H4 (cell line): ENCODE results near the gene NGEF. TPM values are rescaled to one million over a fixed set of nuclear protein-coding genes. Genes with fewer than 3 reads are reported as not detected.
"Not testable (repeated sequence)": the region's sequence is repeated elsewhere in the genome, so short reads cannot be mapped to it uniquely, and the experiment has no call there.

Source experiments
- DNase-seq: peaks from one replicate; pipeline ENCODE4 v3.0.0-alpha.2; 2015; ENCODE audit warnings: low spot score
- total RNA-seq: library from RNA; depleted of rRNA; stranded (reverse); fragments of >200 nt; shearing (Covaris generic); gene quantifications from 2 replicates; pipeline ENCODE4 v1.2.3, GENCODE V29; 2014

NGEF gene
- total RNA-seq, 1 experiment from 2014 or later, result 3.3 TPM

DNA sequence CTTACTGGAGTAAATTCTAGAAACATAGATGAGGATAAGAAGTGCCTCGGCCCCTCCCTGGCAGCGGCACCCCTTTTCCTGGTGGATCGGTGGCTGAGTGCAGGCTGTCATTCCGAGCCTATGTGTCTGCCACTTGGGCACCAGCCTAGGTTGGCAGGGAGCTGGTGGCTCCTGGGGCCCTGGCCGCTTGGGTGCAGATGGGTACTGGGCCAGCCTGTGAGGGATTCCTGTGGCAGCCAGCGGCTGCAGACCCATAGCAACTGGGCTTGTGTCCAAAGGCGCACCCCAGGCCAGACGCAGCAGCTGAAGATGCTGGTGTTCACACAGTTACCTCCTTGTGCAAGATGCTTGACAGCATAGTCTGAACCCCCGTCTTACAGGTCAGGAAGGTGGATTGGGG is 140.2 kb downstream of the NGEF start:
- no peak for DNase-seq

DNA sequence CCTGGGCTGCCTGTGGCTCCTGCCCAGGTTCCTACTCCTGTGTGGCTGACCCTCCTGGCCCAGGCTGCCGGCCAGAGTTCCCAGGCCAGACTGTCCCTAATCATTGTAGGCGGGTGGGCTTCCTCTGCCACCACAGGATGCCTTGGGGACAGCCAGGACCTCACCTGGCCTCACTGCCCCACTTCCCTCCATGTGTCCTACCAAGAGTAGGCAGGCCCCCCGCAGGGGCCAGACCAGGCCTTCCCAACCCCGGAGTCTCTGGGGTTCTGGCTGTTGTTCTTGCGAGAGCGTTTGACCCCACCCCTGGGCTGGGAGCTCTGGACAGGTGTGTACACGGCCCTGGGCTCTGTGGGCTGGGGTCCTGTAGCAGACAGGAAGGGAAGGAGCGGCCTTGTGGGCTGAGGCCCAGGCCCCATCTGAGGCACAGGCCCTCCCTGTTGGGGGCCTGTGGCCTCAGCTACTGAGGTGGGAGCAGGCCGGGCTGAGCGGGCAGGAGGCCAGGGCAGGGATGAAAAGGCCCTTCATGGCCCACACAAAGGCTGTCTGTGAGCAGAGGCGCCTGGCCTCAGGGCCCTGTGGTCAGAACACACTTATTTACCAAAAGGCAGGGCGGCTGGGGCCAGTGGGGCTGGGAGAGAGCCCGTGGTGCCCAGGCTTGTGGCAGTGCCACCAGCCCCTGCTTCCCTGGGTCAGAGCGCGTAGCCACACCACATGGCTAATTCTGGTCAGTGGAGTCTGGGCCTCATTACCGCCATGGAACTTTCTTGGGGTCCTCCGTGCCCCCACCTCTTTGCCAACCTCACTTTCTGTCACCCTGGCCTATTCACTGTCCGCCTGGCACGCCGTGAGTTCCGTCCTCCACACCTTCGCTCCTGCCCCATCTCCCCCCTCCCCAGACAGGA is 141.0 kb downstream of the NGEF start:
- no peak for DNase-seq

DNA sequence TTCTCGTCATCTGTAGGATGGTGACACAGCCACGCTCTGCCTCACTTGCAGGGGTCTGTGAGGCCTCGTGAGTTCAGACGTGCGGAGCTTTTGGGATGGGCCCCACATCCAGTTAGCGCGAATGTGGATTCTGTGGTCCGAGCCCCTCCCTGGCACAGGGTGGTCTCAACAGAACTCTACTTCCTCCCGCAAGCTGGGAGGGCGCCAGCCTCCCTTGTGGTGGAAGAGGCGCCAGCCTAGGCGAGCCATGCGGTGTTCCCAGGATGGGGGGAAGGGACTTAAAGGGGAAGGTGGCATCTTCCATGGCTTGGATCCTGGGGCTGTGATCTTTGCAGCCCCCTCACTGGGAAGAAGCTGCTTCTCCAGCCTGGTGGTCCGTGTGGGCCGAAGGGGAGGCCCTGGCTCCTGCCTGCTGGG is 141.6 kb downstream of the NGEF start:
- DNase-seq, result no peak

DNA sequence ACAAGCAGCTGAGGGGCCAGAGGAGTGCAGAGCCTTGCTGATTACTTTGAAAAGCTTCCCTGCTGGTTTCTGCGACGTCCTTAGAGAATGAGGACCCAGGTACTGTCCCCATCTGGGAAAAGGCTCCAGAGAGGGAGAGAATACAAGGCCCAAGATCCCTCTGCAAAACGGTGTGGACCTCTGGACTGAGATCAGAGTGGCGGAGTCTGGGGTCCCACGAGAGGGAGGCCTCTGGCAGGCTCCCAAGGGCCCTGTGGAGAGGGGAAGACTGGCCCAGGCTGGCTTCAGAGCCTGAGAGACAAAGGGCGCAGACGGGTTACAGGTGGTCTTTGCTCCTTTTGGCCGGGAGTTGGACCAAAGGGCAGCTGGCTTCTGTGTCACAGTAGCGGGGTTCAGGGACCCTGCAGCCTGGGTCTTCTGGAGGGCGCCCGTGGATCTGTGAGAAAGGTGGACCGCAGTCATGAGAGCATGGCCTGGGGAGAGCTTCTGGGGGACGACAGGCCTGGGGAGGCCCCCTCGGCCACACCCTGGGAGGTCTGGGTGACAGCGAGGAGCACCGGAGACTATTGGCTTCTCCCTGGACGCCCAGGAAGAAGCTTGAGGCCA is 142.2 kb downstream of the NGEF start:
- no peak for DNase-seq

DNA sequence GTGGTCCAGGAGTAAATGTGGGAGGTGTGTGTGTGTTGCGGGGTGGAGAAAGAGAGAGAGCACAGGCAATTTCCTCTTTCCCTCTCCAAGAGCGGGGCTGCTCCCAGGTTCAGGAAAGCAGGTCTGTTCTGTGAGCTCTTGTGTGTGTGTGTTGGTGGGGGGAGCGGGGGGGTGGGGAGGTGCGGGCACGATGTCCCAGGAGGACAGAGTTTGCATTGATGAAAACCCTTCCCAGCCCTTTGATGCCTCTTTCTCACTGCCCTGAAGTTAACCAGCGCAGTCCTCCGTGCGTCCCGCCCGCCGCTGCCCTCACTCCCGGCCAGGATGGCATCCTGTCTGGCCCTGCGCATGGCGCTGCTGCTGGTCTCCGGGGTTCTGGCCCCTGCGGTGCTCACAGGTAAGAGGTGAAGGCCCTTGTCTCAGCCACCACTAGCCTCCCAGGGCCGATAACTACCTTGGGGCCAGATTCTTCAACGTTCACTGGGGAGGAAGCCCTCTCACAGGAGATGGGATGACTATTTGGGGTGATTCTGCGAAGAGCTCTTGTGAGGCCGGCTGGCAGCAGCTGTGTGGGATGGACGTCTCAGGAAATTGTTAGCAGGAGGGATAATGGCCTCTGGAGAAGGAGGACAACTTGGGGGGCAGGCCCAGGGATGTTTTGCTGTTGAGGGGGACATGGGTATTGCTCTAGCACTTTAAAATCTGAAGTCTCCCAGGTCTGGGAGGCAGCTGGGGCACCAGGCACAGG is 142.9 kb downstream of the NGEF start, which contains the start of gene SNORC:
TSS of gene SNORC (plus strand) at position 247 of the 748 bp plus-strand sequence. CDS start at position 325, 78 bp downstream.
- no peak for DNase-seq

DNA sequence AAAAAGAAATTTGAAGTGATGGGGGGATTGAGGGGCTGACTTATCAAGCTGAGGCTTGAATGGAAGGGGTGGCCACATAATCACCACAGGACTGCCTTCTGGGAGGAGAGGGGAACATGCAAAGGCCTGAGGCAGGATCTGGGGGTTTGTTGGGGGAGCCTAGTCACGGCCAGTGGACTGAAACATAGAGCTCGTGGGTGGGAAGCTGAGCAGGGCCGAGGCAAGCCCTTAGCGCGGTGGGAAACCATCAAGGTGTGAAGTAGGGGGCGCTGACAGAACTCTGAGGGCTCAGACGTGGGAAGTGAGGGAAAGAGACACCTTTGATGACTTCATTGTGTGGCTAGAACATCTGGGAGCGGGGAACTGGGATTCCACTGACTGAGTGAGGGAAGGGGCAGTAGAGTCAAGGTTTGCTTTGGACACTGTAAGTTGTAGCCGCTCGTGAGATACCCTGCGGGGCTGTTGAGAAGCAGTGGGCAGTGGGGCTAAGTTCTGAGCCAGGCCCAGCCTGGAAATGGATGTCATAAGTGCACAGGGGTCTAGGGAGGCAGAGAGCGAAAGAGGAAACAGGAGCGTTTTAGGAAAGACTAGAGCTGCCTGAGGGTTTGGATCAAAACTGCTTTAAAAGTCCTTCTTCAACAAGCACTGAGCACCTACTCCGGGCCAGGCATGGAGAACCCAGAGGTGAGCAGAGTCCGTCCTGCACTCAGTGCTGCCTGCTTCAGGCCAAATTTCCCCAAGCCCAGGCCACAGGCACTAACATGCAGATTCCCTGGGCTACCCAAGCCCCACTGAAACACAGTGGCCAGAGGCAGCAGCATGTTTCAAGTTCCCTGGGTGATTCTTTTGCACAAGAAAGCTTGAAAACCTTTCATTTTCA is 143.7 kb downstream of the NGEF start:
- DNase-seq, result no peak

DNA sequence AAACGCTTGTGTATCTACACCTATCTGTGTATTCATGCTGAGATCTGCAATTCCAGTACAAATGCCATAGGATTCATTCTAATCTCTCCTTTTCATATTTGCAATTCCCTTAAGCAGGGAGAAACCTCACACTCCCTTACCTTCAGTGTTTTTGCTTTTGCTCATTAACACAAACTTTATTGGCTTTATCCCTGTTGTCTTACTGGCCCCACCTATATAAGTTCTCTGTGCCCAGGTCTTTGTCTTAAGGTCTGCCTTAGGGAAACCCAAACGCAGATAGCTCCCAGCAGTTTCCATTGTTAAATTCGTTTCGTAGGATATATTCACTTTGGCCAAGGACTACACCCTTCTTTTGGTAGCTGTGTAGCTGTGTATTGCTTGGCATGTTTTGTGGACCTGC is 147.0 kb downstream of the NGEF start:
- no peak for DNase-seq

DNA sequence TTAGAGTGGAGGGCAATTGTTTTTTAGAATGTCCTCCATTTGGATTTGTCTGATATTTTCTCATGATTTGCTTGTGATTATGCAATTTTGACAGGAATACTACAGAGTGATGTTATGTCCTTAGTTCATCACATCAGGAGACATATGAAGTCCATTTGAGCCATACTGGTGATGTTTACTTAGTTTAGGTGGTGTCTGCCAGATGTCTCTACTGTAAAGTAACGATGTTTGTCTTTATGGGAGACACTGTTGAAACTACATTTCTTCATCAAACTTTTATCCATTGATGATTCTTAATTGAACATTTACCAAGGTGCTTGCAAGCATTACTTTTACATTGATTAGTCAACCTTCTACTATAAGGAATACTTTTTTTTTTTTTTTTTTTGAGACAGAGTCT is 147.9 kb downstream of the NGEF start:
- no peak for DNase-seq

DNA sequence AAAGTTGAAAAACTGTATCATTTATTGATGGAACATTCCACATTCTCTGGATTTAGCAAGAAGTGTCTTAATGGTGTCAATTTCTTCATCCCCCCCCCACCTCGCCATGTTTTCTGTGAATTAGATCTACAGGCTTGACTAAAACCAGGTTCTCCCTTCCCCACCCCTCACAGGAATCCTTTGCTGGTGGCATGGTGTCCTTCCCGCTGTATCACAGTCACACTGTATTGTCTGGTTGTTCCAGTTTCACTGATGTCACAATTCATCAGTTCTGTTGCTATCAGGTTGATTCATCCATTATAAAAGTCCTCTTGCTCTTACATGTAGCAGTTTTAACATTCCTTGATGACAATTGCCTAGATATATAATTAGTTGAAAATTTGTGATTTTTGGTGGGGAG is 149.1 kb downstream of the NGEF start:
- no peak for DNase-seq

DNA sequence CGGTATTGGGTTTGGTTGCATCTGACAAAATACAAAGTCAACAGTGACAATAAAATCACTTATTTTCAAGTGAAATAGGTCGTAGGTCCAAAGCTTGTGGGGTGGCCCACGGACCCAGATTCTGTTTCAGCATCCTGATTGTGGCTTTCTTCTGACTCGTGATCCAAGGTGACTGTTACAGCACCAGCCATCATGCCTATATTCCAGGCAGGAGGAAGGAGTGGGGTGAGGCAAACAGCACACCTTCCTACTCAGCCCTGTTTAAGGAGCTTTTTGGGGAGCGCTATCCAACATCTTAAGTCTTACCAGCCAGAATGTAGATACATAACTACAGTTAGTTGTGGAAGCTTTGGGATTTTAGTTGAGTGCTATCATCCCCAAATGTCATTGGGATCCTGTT is 151.7 kb downstream of the NGEF start:
- no peak for DNase-seq

DNA sequence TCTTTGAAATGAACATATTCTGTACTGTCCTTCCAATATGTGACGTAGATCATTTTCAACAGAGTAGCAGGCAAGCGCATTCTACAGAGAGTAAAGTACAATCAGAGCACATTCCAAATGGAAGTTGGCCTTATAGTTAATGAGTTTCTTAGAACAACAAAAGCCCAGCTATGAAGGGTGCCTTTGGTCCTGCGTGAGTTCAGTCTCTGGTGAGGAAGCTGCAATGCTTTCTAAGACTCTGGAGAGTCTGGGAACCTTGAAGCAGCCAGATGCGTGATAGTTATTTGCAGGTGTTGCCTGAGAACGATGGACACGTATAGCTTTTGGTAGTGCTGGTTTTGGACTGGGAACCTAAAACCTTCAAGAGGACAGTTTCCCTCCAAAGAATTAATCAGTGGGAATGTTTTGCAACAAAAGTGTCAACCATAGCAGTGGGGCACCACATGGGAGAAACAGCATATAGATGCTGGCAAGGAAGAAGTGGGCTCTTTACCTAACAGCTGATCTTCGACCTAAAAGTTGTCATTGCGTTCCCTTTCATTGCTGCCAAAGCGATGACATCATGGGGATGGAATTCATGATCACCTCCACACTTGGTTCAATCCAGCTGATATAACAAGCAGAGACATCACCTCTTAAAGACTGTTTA is 152.3 kb downstream of the NGEF start:
- DNase-seq, result no peak

DNA sequence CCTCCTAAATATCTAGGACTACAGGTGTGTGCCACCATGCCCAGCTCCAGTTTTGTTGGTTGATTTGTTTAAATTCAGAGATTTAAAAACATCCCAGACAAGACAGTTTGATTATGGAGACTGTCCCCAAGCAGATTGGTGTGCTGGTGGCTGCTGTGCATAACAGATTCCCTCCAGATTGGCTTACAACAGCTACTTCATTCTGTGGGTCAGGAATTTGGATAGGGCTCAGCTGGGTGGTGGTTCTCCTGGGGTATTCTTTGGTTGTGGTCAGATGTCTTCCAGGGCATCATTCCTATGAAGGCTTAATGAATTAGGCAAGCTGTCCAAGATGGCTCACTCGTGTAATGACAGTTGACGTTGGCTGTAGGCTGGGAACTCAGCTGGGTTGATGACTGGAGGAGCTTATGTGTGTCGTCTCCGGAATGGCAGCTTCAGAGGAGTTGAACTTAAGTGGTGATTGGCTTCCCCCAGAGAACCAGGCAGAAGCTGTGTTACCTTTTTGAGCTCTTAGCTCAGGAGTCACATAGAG is 153.6 kb downstream of the NGEF start:
- no peak for DNase-seq

DNA sequence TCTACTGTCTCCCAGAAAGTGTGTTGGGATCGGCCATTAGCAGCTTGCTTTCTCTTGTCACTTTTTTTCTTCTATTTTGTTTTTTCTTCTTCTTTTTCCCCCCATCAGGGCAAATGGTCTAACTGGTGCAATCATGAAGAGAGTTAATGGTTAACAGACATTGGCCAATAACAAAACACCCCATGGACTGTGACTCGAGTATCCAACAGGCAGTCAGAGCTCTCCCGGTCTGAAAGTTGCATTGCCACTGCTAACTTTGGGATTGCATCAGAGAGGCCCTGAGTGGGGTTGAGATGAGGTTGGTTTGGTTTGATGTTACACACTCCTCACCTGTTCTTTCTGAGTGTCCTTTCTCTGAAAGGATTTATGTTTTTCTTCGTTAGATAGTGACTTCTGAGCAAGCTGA is 155.9 kb downstream of the NGEF start:
- DNase-seq, result no peak

DNA sequence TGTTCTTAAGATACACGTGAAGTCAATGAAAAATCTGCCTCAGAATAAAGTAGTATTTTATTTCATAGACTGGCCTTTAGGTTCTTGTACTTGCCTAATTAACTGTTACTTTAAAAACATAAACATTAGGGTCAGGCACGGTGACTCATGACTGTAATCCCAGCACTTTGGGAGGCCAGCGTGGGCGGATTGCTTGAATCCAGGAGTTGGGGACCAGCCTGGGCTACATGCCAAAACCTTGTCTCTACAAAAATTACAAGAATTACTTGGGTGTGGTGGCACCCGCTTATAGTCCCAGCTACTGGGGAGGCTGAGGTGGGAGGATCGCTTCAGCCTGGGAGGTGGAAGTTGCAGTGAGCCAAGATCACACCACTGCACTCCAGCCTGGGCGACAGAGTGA is 159.0 kb downstream of the NGEF start:
- DNase-seq, result peak; percentile 89

DNA sequence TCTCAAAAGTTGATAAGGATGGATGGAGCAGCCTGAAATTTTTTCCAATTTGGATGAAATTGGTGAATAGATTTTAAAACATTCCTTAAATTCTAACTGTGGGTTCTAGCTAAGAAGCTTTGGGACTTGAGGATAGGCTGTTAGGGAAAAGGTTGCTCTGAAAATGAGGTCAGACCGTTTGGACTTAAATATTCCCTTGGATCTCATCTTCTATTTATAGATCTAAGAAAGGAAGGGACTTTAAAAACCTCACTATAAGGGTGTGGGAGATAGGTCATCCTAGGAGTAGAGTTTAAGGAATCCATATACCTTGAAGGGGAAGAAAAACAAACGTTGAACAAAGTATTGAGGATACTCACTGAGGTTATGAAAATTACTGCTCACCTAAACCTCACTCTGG is 160.4 kb downstream of the NGEF start:
- no peak for DNase-seq

DNA sequence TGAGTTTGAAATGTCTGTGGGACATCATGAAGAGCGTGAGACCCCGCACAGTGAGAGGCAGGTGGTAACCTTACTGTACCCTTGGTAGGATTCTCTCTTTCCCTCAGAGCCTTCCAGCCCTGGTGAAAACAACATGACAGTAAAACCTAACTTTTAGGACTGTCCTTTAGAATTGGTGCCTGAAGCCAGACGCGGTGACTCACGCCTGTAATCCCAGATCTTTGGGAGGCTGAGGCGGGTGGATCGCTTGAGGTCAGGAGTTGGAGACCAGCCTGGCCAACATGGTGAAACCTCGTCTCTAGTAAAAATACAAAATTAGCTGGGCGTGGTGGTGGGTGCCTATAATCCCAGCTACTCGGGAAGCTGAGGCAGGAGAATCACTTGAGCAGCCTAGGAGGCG is 161.0 kb downstream of the NGEF start:
- DNase-seq, result not testable (repeated sequence)

DNA sequence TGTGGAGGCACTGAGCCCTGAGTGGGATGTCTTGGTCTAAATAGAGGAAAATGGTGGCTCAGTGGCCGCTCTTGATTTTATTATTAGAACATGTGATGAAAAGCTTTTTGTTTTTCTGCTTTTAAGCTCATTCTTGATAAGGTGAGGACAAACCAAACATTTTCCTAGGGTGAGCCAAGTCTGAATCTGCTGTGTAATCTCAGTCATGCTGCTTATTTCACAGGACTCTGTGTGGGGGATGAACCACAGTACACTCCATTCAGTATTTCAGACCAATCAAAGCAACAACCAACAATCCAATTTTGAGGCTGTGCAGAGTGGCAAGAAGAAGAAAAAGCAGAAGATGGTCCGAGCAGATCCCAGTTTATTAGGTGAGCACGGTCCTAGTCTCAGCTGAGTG is 163.0 kb downstream of the NGEF start:
- no peak for DNase-seq

DNA sequence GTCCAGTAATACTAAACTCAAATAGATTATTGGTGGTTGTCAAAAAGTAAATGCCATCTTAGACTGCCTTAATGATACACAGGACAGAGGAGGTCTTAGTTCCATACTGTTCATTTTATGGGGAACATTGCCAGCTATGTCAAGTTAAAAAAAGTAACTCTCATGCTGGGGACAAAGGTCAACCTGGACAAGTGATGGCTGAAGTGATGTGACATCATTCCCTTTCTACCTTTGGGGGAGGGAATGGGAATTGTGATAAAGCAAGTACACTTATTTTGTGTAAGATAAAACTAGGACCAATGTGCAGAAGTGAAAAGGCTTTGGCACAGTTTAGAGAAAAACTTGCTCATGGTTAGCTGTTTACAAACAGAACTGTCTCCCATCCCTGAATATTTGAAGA is 167.0 kb downstream of the NGEF start:
- DNase-seq, result no peak

DNA sequence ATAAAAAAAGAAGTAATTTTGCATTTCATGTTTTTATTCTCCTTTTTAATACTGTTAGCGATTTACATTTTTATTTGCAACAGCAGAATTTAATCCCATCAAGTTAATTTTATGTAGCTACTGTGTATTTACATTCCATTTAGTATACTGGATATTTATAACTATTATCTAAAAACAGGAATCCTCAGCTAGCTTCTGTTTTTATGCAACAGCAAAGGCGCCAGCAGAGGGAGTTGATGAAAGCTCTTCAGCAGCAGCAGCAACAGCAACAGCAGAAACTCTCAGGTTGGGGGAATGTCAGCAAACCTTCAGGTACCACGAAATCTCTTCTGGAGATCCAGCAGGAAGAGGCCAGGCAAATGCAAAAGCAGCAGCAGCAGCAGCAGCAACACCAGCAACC is 169.2 kb downstream of the NGEF start:
- no peak for DNase-seq

DNA sequence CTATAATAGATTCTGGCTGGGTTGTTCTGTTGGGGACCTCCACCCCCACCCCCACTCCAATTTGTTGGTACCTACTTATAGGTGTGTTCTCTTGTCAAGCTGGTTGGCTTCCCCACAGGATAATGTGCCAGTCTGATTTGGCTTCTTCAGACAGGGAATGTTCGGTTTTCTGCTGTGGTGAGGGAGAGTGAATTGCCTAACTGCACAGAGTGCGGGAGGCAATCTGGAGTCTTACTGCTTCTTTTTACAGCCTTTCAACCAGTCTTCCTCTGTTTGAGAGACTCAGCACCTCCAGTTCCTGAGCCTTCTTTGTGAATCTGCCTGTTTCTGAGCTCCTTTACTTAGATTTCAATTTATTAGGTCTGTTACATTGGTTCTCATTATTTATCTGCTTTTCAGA is 170.4 kb downstream of the NGEF start:
- DNase-seq, result no peak
